NK-92 (cell line): ENCODE measurements around the gene MTF2.
"Not testable (repeated sequence)": the region's sequence is repeated elsewhere in the genome, so short reads cannot be mapped to it uniquely, and the experiment has no call there.

Source experiments
- DNase-seq: peaks from one replicate; lab custom pipeline; 2025; ENCODE audit not compliant: unreplicated experiment; lab: John Stamatoyannopoulos, UW

The MTF2 gene

GRCh38 chr1:93140106-93140505 lies 61.0 kb downstream of the MTF2 start:
- no peak for DNase-seq

- no peak for DNase-seq
Observed at GRCh38 chr1:93142161-93142560, 63.1 kb downstream of the MTF2 start.

- no peak for DNase-seq
Observed at GRCh38 chr1:93143136-93143535, 64.1 kb downstream of the MTF2 start.

GRCh38 chr1:93143769-93144168 lies 64.7 kb downstream of the MTF2 start:
- no peak for DNase-seq

GRCh38 chr1:93148001-93148400 lies 68.9 kb downstream of the MTF2 start:
- DNase-seq, result no peak

GRCh38 chr1:93150729-93151128 lies 71.6 kb downstream of the MTF2 start:
- DNase-seq, result no peak

GRCh38 chr1:93151474-93151873 lies 72.4 kb downstream of the MTF2 start:
- no peak for DNase-seq

GRCh38 chr1:93152835-93153234 lies 73.8 kb downstream of the MTF2 start:
- DNase-seq, result no peak

- DNase-seq, result no peak
Observed at GRCh38 chr1:93154898-93155297, 75.8 kb downstream of the MTF2 start.

GRCh38 chr1:93155335-93155734 lies 76.3 kb downstream of the MTF2 start:
- no peak for DNase-seq

- DNase-seq, result no peak
Observed at GRCh38 chr1:93159337-93159736, 80.3 kb downstream of the MTF2 start.

GRCh38 chr1:93163314-93163713 lies 84.2 kb downstream of the MTF2 start:
- DNase-seq, result not testable (repeated sequence)

- DNase-seq, result no peak
Observed at GRCh38 chr1:93164816-93165215, 85.7 kb downstream of the MTF2 start.

GRCh38 chr1:93165895-93166294 lies 86.8 kb downstream of the MTF2 start:
- DNase-seq, result not testable (repeated sequence)

GRCh38 chr1:93167006-93167405 lies 87.9 kb downstream of the MTF2 start:
- no peak for DNase-seq

GRCh38 chr1:93170141-93170678 lies 91.1 kb downstream of the MTF2 start:
- not testable (repeated sequence) for DNase-seq

GRCh38 chr1:93171549-93172034 lies 92.5 kb downstream of the MTF2 start:
- no peak for DNase-seq

GRCh38 chr1:93172778-93173177 lies 93.7 kb downstream of the MTF2 start:
- DNase-seq, result no peak

- DNase-seq, result not testable (repeated sequence)
Observed at GRCh38 chr1:93174638-93175037, 95.6 kb downstream of the MTF2 start.

GRCh38 chr1:93177991-93178390 lies 98.9 kb downstream of the MTF2 start:
- no peak for DNase-seq

GRCh38 chr1:93178418-93178817 lies 99.3 kb downstream of the MTF2 start:
- DNase-seq, result no peak

- peak; percentile 78 for DNase-seq
Observed at GRCh38 chr1:93179886-93180722, 101.0 kb downstream of the MTF2 start, which contains the start of gene TMED5. Gene TMED5 (minus strand): TSS chr1:93180413. CDS start chr1:93180242, 171 bp downstream.
